NCI-H146 treated with DMSO at 0.1 percent for 48 hours (cell line): ENCODE data around the gene LIF.
A peak's percentile ranks its signal among the peaks of the same experiment; 100 is the strongest.

ENCODE experiments used
- DNase-seq: peaks from one replicate; lab custom pipeline; 2025; ENCODE audit not compliant: unreplicated experiment; lab: John Stamatoyannopoulos, UW

LIF gene

GRCh38 chr22:30245985-30246813, at the start of gene LIF:
Gene LIF (minus strand): TSS chr22:30246759. CDS start chr22:30246695, 64 bp downstream.
- DNase-seq = no peak

- no peak for DNase-seq
These were observed 49.8 kb upstream of the LIF start for GRCh38 chr22:30296324-30296723.

GRCh38 chr22:30295576-30295975, 49.0 kb upstream of the LIF start:
- no peak for DNase-seq

DNA sequence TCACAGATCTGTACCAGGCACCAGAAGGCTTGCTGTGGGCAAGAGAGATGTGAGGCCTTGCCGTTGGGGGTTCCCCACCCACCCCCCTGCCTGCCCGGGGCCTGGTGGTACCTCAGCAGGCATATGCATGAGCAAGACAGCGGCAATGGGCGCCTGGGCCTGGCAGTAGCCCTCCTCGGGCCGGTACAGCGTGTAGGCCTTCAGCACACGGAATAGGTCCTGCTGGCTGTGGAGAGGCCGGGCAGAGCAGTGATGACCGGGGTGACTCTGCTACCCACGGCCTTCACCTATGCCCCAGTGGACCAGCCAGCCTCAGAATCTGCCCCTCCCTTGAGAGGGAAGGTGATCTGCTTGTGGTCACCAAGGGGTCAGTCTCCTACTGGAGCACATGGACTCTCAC, 48.3 kb upstream of the LIF start:
- no peak for DNase-seq

DNA sequence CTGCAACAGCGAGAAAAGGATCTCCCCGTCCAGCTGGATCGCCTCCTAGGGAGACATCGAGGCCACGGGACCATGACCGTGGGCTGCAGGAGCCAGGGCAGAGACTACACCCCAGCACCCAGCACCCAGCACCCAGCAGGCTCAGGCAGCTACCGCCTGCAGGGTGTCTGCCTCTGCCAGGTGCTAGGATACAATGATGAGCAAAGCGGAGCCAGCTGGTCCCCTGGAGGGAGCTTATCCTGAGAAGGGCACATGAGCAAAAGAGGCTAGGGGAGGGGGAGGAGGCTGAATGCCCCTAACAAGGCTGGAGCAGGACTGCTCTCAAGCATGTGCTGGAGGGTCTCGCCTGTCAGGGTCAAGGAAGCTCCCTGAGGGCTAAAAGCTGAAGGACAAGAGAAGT, 47.5 kb upstream of the LIF start:
- no peak for DNase-seq

DNA sequence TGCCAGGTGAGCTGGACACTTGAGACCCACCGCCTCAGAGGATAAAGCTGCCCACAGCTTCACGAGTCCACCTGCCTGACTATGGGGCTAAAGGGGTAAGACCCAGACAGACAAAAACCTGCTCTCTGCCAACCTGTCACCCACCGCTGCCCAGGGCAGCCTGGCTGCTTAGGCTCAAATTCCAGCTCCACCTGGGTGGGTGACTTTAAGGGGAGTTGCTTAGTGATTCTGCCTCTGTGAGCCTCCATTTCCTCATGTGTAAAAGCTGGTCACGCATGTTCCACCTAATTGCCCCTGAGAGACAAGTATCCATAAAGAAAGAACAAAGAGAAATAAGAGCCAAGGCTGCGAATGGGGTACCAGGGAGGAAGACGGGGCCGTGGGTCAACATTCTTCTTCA, 46.5 kb upstream of the LIF start:
- DNase-seq = no peak

DNA sequence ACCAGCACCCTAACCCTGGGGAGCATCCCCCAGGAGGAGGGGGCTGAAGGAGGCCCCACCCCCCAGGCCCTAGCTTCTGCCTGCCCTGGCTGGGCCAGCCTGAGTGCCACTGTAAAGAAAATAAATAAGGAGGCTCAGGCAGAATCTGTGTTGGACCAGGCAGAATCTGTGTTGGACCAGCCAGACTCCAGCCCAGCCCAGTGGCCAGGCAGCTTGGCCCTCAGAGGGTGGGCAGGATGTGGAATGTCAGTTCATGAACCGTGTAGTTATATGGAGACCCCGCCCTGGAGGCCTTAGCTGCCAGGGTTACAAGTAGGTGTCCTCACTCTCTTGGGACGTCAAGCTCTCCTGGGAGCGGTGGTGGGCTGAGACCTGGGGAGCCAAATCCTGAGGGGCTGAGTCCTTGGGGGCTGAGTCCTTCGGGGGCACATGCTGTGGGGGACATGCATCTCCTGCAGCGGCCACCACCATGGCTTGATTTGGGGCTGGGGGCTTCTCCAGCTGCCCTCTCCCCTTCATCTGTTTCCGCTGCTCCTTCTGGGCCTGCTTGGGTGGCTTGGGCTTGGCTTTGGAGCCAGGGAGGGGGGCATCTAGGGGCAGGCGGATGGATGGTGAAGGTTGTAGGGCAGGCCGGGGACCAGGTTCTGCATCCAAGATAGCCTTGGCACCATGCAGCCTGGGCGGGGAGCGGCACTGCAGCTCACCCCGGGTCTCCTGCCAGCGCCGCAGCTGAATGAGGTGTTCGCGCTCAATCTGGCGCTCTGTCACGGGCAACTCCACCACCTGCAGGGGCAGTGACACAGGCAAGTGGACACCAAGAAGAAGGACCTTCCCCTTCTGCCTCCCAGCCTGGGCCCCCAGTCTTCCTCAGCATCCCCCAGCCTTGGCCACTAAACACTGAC, 45.8 kb upstream of the LIF start:
- no peak for DNase-seq

- no peak for DNase-seq
These were observed 44.7 kb upstream of the LIF start for GRCh38 chr22:30291058-30291892.

GRCh38 chr22:30290342-30291057, 43.9 kb upstream of the LIF start:
- DNase-seq = no peak

GRCh38 chr22:30289980-30290313, 43.4 kb upstream of the LIF start:
- DNase-seq = no peak

GRCh38 chr22:30289141-30289979, 42.8 kb upstream of the LIF start, which contains the start of gene CASTOR1:
Gene CASTOR1 (minus strand): TSS chr22:30289505. CDS start chr22:30289497, 8 bp downstream.
- DNase-seq = peak; percentile 84

DNA sequence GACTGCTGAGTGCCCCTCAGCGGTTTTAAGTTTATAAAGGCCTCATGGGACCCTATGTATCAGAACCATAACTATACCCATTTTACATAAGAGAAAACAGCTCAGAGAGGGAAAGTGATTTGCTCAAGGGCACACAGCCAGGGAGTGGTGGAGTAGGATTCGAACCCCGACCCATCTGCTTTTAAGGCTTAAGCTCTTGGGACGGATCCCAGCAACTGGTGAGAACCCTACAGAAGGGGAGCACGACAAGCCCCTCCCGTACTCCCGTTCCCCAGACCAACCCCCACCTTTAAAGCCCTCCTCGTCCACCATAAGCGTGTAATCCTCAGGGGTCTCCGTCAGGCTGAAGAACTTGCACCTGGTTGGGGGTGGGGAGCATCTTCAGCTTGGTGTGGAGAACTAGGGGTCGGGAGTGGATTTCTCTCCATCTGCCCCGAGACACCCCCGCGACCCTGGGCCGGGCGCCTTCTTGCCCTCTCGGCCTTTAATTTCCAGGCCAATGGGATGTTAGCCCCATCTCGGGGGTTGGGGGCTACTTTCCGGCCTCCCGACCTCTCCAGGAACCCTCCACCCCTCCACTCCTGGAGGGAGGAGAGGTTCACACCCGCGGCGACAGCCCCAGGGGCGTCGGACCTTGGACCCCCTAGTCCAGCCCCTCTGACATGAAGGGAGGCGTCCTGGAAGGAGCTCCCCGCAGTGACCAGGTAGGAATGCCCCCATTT, 42.0 kb upstream of the LIF start:
- no peak for DNase-seq

DNA sequence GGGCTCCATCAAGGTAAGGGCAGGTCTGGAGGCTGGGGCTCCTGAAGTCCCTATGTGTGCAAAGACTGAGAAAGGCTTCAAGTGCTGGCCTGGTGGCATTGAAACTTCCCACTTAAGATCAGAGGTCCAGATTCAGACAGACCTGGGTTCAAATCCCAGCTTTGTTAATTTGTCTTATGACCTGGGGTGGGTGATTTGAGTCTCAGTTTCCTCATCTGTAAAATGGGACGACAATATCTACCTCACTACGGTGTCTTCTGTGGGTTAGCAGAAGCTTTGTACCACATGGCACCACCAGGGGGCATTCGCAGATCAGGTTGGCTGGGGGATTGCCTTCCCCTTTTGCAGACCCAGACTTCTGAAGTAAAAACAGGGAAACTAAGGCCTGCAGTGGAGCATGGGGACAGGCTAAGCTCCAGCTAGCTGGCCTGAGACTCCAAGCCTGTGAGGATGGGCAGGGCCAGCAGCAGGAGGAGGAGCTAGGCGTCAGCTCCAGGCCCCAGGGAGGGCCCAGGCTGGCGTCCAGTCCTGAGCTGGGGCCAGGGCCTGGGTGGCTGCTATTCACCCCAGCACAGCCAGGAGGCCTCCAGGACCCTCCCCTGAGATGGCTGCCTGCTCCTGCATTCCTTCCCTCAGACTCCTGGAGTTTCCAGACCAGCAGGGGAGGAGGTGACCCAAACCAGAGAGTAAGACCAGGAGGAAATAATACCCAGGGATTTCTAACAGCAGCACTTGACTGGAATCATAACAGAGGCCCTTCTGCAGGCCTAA, 41.3 kb upstream of the LIF start:
- DNase-seq = no peak

DNA sequence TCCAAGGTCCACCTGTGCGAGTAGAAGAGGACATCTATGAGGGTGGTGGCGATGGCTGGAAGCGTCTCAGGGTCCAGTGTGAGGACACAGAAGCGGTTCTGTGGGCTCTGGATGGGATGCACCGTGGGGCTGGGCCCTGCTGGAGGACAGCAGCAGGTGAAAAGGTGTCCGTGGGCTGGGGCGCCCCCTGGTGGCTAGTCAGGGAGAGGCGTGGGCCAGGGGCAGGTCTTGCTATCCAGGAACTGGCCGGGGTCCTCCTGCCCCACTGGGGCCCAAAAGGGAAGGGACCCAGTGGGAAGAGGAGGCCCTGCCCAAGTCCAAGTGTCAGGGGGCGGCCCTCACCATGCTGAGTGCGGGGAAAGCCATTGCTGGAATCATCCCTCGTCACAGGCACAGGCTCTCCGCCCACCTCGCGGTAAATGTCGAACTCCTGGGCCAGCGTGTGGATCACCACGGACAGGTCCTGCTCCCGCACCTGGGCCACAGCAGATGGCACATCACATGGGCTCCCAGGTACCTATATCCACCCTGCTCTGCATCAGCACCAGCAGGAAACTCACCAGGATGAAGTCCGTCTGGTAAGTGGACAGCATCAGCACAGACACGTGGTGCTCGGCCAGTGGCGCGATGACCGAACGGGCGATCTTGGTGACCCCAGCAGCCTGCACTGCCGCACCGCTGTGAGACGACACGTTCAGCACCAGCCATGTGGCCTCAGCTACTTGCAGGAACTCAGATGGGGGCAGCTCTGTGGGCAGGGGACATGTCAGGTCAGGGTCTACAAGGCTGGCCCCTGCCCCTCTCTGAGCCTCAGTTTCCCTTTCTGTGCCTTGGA, 40.5 kb upstream of the LIF start:
- DNase-seq = no peak

GRCh38 chr22:30286331-30286730, 39.8 kb upstream of the LIF start:
- no peak for DNase-seq

DNA sequence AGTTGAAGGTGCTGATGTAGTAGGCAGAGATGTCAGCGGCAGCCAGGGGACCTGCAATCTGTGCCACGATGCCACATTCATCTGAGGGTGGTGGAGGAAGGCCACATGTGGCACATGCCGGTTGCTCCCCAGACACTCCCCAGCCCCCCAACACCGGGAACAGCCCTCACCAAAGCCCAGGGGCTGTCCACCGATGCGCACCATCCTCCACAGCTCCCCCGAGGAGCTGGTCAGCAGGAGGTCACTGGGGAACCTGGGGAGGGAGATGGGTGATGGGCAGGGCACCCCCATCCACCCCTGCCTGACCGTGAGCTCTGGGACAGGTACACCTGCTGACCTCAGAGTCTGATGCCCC, 39.3 kb upstream of the LIF start:
- DNase-seq = no peak

- DNase-seq = no peak
These were observed 38.8 kb upstream of the LIF start for GRCh38 chr22:30285176-30285845.
